NCI-H748 (cell line): Measurements from ENCODE around the gene SETD1A.

Experiments used
- DNase-seq: peaks from one replicate; lab custom pipeline; 2025; ENCODE audit not compliant: unreplicated experiment; lab: John Stamatoyannopoulos, UW

Gene SETD1A

DNA sequence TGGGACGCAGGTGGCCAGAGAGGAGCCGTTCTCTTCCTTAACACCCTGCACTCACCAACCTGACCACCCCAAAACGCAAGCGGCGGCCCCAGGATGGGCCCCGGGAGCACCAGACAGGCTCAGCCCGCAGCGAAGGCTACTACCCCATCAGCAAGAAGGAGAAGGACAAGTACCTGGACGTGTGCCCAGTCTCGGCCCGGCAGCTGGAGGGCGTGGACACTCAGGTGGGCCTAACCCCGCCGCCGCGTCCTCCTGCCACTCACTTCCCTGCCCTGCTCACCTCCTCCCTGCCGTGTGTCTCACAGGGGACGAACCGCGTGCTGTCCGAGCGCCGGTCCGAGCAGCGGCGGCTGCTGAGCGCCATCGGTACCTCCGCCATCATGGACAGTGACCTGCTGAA, 22.9 kb downstream of the SETD1A start:
- DNase-seq, result no peak

GRCh38 chr16:30980959-30981358, 23.4 kb downstream of the SETD1A start:
- DNase-seq, result no peak

DNA sequence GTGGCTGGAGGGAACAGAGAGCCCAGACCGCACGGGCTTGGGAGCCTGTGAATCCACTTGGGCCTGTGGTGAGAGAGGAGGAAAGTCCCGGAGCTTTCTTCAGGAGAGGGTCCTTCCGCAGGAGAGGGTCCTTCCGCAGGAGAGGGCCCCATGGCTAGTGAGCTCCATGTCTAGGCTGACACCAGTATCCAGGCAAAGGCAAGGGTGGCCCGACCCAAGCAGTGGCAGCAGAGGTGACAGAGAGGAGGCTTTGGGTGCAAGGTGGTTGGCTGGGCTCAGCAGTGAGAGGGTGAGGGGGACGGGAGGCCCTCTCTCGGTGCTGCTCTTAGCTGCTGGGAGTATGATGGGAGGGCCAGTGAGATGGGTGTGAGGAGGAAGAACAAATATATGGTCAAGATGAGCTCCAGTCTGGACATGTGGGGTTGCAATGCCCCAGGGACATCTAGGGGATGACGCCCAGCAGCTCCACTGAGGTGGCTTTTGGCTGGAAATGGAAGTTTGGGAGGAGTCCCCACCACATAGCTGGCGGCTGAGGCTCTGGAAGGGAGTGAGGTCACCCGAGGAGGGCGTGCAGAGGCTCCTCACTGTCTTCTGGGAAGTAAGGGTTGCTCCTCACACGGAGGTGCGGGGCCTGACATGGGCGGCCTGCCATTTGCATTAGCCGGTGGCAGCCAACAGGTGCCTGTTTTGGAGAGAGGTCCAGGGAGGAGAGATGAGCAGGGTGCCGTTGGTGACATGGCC, 25.2 kb downstream of the SETD1A start:
- DNase-seq, result no peak

DNA sequence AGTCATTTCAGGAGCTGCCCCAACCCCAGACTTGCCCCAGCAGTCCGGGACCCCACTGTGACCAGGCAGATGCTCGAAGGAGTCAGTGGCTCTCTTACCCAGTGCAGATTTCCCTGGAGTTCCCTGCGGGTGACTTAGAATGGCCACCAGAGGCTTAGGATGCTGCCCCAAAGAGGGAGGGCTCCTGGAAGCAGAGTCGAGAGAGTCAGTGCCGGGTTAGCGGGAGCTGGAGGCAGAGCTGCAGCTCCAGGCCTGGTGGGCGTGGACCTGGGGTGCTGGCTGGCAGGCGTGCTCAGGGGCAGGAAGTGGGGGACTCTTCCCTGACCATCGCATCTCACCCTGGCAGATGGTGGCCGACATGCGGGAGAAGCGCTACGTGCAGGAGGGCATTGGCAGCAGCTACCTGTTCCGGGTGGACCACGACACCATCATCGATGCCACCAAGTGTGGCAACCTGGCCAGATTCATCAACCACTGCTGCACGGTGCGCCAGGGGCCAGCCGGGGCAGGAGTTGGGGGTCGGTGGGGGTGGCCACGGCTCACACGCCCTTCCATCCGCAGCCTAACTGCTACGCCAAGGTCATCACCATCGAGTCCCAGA, 25.8 kb downstream of the SETD1A start:
- no peak for DNase-seq

DNA sequence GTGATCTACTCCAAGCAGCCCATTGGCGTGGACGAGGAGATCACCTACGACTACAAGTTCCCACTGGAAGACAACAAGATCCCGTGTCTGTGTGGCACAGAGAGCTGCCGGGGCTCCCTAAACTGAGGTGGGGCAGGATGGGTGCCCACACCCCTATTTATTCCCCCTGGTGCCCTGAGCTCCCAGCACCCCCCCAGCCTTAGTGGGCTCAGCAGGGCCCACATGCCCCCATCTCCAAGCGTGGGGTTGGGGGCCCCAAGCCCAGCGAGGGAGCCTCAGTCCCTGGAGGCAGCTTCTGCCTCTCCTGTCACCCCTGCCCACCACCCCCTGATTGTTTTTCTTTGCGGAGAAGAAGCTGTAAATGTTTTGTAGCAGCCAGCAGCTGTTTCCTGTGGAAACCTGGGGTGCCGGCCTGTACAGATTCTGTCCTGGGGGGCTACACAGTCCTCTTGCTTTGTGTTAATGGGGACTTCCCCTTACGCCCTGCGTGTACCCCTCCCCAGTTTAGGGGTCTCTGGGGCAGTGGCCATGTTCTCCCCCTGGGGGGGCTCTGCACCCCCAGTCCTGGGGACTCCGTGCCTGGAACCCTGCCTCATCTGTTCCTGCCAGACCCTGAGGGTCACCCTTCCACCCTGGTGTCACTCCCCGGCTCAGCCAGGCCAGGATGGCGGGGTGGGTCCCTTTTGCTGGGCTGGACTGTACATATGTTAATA, 26.5 kb downstream of the SETD1A start:
- no peak for DNase-seq

- peak; percentile 64 for DNase-seq
Observed at GRCh38 chr16:30984669-30985400, 27.3 kb downstream of the SETD1A start, which contains the start of gene HSD3B7. HSD3B7 (plus strand) TSS chr16:30985207; CDS start chr16:30985659, 452 bp downstream.

- DNase-seq, result peak; percentile 43
Observed at GRCh38 chr16:30985401-30986128, 28.0 kb downstream of the SETD1A start.

DNA sequence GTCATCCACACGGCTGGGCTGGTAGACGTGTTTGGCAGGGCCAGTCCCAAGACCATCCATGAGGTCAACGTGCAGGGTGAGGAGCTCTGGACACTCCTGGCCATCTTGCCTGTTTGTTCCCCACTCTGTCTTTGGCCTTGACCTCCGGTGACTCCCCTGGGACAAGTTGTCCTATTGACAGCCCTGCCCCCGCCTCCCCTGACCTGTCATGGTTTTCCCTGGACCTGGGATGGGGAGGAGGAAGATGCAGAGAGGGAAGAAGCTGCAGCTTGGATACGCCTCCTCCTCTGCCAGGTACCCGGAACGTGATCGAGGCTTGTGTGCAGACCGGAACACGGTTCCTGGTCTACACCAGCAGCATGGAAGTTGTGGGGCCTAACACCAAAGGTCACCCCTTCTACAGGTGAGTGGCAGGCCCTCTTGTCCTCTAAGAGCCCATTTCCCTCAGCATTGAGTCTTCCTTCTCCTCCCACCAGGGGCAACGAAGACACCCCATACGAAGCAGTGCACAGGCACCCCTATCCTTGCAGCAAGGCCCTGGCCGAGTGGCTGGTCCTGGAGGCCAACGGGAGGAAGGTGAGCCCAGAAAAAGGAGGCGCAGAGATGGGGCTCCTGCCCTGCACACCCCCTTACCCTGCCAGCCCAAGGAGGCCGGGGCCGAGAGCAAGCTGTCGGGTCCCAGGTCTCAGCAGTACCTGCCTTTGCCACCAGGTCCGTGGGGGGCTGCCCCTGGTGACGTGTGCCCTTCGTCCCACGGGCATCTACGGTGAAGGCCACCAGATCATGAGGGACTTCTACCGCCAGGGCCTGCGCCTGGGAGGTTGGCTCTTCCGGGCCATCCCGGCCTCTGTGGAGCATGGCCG, 28.8 kb downstream of the SETD1A start:
- no peak for DNase-seq

- DNase-seq, result no peak
Observed at GRCh38 chr16:30987581-30988190, 30.1 kb downstream of the SETD1A start.

DNA sequence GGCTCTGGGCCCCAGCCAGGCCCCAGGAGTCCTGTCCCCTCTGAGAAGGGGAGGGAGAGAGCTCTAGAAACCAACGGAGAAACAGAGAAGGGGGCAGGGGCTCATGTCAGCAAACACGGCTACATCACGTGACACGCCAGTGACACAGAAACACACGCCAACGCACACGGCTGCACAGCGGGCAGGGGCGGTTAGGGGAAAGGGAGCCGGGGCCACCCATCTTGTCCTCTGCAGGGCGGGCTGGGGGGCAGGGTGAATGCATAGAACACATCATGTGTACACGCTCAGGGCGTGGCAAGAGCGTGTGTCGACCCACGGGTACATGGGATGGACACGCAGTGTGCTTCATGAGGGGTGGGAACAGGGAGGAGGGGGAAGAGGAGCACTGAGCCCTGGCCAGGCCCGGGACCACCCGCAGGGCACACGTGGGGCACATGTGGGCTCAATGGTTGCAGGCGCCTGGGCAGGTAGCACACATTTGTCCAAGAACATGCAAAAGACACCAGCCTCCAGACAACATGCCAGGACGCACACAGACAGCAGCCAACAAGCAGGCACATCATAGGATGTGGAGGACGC, 32.0 kb downstream of the SETD1A start:
- DNase-seq, result no peak

DNA sequence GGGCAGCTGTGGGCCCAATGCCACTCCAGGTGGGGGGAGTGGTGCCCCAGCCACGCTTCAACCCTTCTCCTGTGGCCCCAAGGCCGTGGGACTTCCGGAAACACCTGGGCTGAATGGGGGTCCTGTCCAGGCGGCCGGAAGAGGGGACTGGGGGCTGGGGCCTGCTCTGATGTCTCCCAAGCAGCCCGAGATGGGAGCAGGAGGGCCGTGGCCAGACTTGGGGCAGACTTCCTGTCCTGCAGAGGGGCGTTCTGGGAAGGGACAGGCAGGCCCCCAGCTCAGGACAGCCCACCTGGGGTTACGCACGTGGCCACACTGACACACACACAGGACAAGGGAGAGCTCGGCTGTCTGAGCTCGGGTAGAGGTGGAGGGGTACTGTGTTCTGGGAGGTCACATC, 32.6 kb downstream of the SETD1A start:
- no peak for DNase-seq

DNA sequence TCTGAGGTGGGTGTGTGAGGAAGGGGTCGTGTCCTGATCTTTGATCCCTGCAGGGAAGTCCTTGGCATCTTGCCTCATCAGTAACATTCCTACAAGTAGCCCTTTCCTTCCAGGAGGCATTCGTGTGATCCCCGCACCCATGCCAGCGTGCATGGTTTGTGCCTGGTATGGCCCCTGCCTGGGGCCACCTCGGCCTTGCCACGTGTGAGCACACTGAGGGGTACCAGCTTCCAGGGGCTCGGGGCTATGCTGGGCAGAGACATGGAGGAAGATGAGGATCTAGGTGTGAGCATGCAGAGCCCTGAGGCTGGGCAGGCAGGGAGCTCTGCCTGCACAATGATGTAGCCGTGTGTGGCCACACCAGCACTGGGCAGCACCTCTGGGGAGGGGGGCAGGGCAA, 33.5 kb downstream of the SETD1A start:
- no peak for DNase-seq

DNA sequence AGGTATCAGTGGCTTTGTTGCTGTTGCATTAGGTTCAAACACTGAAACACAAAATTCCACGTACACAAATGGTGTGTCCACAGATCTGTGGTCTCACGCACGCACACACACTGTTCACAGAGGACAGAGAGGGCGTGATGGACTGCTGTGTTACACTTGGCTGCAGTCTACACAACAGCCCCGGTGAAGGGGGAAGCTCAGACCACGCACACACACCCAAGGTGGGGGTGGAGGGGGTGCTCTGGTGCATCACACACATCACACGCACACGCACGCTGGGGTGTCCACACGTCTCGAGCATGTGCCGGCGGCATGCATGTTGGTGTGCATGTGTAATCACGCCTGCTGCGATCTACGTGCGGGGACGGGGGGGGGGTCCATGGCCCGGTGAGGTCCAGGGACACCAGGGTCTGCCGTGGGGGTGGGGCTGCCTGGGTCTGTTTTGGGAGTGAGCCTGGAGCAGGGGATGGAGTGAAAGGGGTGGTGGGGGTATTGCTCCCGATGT, 34.8 kb downstream of the SETD1A start:
- no peak for DNase-seq

GRCh38 chr16:30992931-30993816, 35.6 kb downstream of the SETD1A start:
- DNase-seq, result no peak

DNA sequence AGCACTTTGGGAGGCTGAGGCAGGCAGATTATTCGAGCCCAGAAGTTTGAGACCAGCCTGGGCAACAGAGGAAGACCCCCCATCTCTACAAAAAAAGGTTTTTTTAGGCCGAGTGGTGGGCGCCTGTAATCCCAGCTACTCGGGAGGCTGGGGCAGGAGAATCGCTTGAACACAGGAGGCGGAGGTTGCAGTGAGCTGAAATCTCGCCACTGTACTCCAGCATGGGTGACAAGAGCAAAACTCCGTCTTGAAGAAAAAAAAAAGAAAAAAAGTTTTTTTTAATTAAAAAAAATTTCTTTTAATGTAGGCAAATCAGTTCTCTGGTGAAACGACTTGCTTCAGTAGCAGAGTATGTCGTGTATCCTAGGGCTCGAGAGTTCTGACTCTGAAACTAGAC, 38.4 kb downstream of the SETD1A start:
- no peak for DNase-seq

- no peak for DNase-seq
Observed at GRCh38 chr16:30996324-30996984, 38.9 kb downstream of the SETD1A start.

GRCh38 chr16:30996985-30997724, 39.6 kb downstream of the SETD1A start:
- peak; percentile 54 for DNase-seq
